Activated CD4-positive, alpha-beta T cell treated with anti-CD3 and anti-CD28 coated beads for 1 hour (primary cell): Measurements from ENCODE around the gene CARD14.
"Not testable (repeated sequence)": the region's sequence is repeated elsewhere in the genome, so short reads cannot be mapped to it uniquely, and the experiment has no call there.

Experiments
- DNase-seq: peaks from one replicate; pipeline ENCODE4 v3.0.0-alpha.2; 2020

The CARD14 gene

DNA sequence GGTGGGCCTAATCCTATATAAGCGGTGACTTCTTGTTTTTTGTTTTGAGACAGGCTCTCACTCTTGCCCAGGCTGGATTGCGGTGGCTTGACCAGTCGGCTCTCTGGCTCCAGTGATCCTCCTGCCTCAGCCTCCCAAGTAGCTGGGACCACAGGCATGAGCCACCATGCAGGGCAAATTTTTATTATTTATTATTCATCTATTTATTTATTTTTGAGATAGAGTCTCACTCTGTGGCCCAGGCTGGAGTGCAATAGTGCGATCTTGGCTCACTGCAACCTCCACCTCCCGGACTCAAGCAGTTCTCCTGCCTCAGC is 86.2 kb downstream of the CARD14 start:
- DNase-seq, result no peak

DNA sequence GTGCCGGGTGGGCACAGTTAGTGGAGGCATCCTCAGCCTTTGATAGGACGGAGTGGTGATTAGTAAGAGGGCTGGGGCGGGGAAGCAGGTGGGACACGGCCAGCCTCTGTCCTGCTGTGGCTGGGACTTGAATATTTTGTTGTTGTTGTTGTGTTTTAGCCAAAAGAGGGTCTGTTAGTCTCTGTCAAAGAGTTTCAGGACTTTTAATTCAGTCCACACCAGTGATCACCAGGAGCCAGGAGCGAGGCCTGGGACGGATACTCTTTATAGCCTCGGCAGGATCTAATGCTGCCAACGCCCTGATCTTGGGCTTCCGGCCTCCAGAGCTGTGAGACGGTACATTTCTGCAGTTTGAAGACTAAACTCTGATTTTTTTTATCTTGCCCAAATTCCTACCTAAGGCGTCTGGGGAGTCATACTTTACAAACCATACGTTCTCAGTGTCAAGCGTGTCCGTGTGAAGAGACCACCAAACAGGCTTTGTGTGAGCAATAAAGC is 87.9 kb downstream of the CARD14 start:
- no peak for DNase-seq

DNA sequence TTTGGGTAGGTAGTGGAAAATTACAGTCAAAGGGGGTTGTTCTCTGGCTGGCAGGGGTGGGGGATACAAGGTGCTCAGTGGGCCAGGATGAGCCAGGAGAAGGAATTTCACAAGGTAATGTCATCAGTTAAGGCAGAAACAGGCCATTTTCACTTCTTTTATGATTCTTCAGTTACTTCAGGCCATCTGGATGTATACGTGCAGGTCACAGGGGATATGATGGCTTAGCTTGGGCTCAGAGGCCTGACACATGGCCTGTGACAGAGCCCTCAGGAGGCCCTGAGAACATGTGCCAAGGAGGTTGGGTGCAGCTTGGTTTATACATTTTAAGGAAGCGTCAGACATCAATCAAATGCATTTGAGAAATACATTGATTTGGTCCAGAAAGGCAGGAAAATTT is 88.5 kb downstream of the CARD14 start:
- DNase-seq, result not testable (repeated sequence)
